T-helper 17 cell (primary cell): ENCODE measurements around the gene LIAS. TPM values are rescaled to one million over a fixed set of nuclear protein-coding genes. Genes with fewer than 3 reads are reported as not detected.
A peak's percentile ranks its signal among the peaks of the same experiment; 100 is the strongest.
"Not testable (repeated sequence)": the region's sequence is repeated elsewhere in the genome, so short reads cannot be mapped to it uniquely, and the experiment has no call there.

Experiments used
- ATAC-seq: fragments of 150-1000 bp; cut with Tn5 transposase; 2 replicates; pipeline ENCODE4 v1.10.0; 2021; ENCODE audit warnings: mild to moderate bottlenecking, moderate library complexity
- DNase-seq, 3 donors: peaks; one replicate each; pipeline versions ENCODE4 v3.0.0 to v3.0.0-alpha.2; 2020 to 2021
- H3K9me3 ChIP-seq: one replicate; pipeline ENCODE4 v1.7.0; 2013; ENCODE audit warnings: low read length, mild to moderate bottlenecking; ENCODE audit not compliant: control insufficient read depth, poor library complexity, severe bottlenecking
- H3K27ac Mint-ChIP-seq: one replicate; pipeline ENCODE4 v1.8.0; 2022; ENCODE audit warnings: mild to moderate bottlenecking, moderate library complexity, mixed read lengths
- H3K27me3 Mint-ChIP-seq: one replicate; pipeline ENCODE4 v1.8.0; 2022; ENCODE audit warnings: mixed read lengths
- H3K36me3 Mint-ChIP-seq: one replicate; pipeline ENCODE4 v1.8.0; 2022; ENCODE audit warnings: low read depth, mixed read lengths
- H3K4me1 Mint-ChIP-seq: one replicate; pipeline ENCODE4 v1.8.0; 2022; ENCODE audit warnings: mild to moderate bottlenecking, mixed read lengths
- H3K4me3 Mint-ChIP-seq: one replicate; pipeline ENCODE4 v1.8.0; 2022; ENCODE audit warnings: mild to moderate bottlenecking, moderate library complexity, mixed read lengths
- total RNA-seq, 4 donors: library from RNA in 2 of 4; stranded (reverse) in 2 of 4; gene quantifications; one replicate each; pipeline ENCODE4 v1.2.3 and lab custom pipeline; 2022 to 2026

Gene LIAS
- total RNA-seq, 2 donors from 2014 or later: 8.4 to 11.5 TPM

DNA sequence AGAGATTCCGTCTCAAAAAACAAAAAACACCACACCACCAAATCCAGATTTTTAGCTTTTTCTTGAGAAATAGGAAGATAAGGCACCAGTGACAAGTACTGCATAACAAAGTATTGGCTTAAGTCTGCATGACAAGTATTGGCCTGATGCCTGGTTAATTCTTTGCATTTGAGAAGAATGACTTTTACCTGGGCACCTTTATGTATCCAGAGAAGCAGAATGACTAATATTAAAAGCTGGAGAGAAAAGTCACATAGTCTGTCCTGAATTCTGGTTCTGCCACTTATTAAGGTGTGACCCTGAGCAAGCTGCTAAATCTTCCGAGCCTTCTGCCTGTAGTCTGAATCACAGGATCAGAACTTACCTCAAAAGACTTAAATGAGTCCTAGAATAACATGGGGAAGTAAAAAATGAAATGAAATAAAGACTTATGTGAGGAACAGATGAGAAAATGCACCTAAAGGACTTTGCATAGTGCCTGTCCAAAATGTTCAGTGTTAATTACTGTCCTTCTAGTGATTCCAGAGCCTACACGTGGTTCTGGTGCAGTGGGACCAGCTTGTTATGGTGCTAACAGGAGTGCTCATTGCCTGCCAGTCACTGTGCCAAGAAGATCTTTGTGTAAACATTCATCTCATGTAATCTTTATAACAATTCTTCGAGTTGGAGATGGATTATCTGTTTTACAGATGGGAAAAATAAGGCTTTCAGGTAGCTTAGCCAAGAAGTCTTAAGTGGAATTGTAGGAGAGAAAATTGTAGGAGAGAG is 36.8 kb downstream of the LIAS start:
- H3K4me1 Mint-ChIP-seq: peaks cover 3% of the 10 kb centered on the region
- DNase-seq: no peak
- no peaks in the 10 kb centered on the region for H3K9me3 ChIP-seq
- no peak overlapping the region for H3K4me3 Mint-ChIP-seq
- H3K27ac Mint-ChIP-seq: no peak overlapping the region
- peaks cover 2% of the 10 kb centered on the region for H3K36me3 Mint-ChIP-seq
- no peak for ATAC-seq
- no peaks in the 10 kb centered on the region for H3K27me3 Mint-ChIP-seq

DNA sequence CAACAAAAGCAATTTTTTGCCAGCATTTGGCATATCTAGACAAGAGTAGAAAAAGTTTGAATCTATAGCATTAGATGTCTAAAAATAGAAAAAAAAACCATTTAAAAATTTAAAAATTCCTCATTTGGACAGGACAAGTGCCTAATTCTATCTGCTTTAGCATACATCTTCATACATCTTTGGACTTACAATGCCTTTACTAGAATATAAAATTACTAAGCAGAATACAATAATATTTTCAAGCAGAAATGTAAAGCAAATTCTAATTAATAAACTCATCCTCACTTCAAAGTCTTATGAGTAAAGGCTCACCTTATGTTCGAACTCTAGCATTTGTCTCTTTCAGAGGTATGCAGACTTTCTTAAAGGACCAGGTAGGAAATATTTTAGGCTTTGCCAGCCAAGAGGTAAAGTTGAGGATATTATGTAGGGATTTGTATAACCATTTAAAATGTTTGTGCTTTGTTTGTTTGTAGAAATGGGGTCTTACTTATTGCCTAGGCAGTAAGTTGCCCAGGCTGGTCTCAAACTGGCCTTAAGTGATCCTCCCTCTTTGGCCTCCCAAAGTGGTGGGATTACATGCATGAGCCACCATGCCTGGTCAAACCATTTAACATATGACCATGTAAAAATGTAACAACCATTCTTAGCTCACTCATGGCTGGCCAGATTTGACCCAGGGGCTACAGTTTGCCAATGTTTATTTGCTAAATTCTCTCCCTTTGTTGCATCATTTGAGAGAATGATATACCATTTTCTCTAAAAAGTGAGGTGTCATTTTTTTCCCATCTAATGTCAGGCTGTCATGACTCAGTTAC is 39.3 kb downstream of the LIAS start:
- peaks cover 2% of the 10 kb centered on the region for H3K4me1 Mint-ChIP-seq
- no peak for ATAC-seq
- H3K9me3 ChIP-seq: no peaks in the 10 kb centered on the region
- no peak for DNase-seq
- no peak overlapping the region for H3K27ac Mint-ChIP-seq
- no peaks in the 10 kb centered on the region for H3K27me3 Mint-ChIP-seq
- H3K36me3 Mint-ChIP-seq: peaks cover 5% of the 10 kb centered on the region
- H3K4me3 Mint-ChIP-seq: no peak overlapping the region

DNA sequence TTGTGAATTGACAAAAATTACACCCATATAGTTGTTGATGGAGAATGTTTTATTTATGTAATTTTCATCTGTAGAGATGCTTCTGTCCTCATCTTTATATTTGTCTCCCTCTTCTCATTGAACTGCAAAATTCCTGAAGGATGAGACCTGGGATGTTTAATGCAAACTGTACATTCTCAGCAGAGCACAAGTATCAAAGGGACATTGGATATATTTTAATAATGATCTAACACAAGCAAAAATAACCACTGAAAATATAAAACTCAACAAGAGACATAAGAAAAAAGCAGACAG is 39.8 kb downstream of the LIAS start:
- Mint-ChIP-seq H3K4me3 (no peak overlapping the region), H3K36me3 (peaks cover 5% of the 10 kb centered on the region), H3K4me1 (peaks cover 2% of the 10 kb centered on the region), H3K27ac (no peak overlapping the region), H3K27me3 (no peaks in the 10 kb centered on the region)
- DNase-seq (no peak), ATAC-seq (no peak)
- no peaks in the 10 kb centered on the region for H3K9me3 ChIP-seq

DNA sequence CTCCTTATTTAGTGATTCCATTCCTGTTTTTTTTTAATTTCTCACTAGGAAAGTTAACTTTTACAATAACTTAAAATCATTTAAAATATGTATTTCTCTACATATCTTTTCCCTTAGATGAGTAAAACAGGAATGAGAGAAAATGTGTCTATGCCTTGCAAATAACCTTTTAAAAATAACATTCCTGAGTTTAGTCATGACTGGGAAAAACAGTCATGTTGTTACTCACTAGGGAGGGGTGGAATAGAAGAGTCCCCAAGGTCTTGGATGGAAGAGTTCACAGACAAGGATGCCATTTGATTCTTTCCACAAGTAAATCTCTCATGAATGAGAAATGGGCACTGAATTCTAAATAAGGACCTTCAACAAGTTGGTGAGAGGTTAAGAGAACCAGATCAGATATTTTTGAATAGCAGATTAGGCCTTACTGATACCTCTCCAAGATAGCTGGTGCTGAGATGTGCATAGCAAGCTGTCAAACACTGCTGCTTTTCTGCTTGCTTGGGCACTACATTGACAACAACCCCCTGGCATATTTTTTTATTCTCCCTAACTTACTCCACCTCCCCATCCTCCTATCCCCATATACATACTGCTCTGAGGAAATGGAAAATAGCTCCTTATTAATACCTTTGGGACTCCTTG is 43.3 kb downstream of the LIAS start:
- no peak overlapping the region for H3K4me3 Mint-ChIP-seq
- DNase-seq (no peak), ATAC-seq (no peak)
- H3K27ac Mint-ChIP-seq: peak overlapping the region; percentile 8
- peaks cover 7% of the 10 kb centered on the region for H3K36me3 Mint-ChIP-seq
- no peaks in the 10 kb centered on the region for H3K4me1 Mint-ChIP-seq
- H3K9me3 ChIP-seq: no peaks in the 10 kb centered on the region
- H3K27me3 Mint-ChIP-seq: no peaks in the 10 kb centered on the region

DNA sequence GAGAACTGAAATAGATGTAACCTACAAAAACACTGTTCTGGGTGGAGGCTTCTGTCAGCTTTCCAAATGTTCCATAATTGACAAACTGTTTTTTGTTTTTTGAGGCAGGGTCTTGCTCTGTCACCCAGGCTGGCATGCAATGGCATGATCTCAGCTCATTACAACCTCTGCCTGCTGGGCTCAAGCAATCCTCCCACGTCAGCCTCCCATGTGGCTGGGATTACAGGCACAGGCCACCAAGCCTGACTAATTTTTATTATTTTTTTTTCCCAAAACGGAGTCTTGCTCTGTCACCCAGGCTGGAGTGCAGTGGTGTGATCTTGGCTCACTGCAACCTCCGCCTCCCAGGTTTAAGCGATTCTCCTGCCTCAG is 43.8 kb downstream of the LIAS start:
- not testable (repeated sequence) for H3K9me3 ChIP-seq, H3K36me3 Mint-ChIP-seq, H3K4me1 Mint-ChIP-seq, H3K27me3 Mint-ChIP-seq, H3K4me3 Mint-ChIP-seq, ATAC-seq, DNase-seq
- H3K27ac Mint-ChIP-seq: peak overlapping the region; percentile 2

DNA sequence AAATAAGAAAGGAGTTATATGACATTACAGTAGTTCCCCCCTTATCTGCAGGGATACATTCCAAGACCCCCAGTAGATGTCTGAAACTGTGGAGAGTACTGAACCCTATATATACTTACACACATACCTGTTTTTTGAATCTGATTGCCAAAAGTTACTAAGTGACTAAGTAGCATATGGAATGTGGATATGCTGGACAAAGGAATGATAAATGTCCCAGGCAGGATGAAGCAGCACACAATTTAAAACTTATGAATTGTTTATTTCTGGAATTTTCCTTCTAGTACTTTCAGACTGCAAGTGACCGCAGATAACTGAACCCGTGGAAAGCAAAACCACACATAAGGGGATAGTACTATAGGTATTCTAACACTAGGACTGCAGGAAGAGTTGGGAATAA is 45.7 kb downstream of the LIAS start:
- no peaks in the 10 kb centered on the region for H3K9me3 ChIP-seq
- Mint-ChIP-seq H3K36me3 (peaks cover 7% of the 10 kb centered on the region), H3K27me3 (no peaks in the 10 kb centered on the region), H3K27ac (no peak overlapping the region), H3K4me3 (no peak overlapping the region), H3K4me1 (no peaks in the 10 kb centered on the region)
- DNase-seq (no peak), ATAC-seq (no peak)

DNA sequence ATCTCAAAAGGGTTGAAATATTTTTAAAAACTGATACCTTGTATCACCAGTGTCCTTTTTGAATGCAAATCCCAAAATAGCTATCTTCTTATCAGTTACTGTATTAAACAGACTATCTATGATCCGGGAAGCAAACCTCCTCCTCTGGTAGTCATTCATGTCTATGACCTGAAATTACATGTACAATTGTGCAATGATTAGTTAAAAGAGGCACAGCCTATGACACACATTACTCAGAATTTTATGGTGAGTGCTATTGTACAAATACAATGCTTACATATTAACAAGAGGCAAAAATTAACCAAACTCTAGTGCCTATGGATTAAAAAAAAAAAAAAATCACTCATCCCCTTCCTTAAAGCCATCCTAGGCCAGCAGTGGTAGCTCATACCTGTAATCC is 46.7 kb downstream of the LIAS start:
- H3K9me3 ChIP-seq: no peaks in the 10 kb centered on the region
- DNase-seq: no peak
- no peaks in the 10 kb centered on the region for H3K27me3 Mint-ChIP-seq
- no peak overlapping the region for H3K27ac Mint-ChIP-seq
- H3K4me3 Mint-ChIP-seq: no peak overlapping the region
- peaks cover 7% of the 10 kb centered on the region for H3K36me3 Mint-ChIP-seq
- ATAC-seq: no peak
- no peaks in the 10 kb centered on the region for H3K4me1 Mint-ChIP-seq

DNA sequence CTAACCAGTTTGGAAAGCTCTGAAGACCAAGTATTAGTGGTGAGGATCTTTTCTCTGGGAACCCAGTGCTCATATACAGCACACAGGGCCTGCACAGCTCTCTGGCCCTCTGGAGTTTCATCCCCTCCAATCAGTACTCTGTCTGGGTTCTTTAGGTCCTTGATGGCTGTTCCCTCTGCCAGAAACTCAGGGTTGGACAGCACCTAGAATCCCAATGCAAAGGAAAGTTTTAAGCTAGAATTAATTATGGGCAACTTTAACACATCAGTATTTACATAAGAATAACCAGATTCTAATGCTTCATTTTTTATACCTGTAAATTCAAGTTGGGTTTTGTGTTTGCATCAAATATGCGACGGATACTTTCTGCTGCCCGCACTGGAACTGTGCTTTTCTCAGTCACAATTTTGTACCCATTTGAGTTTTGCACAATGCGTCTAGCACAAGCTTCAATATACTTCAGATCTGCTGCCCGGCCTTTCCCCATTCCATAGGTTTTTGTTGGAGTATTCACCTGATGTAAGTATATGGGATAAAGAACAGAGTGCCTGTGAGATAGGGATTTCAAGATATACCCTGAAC is 51.6 kb downstream of the LIAS start:
- Mint-ChIP-seq H3K36me3 (peaks cover 7% of the 10 kb centered on the region), H3K27ac (no peak overlapping the region), H3K27me3 (no peaks in the 10 kb centered on the region)

DNA sequence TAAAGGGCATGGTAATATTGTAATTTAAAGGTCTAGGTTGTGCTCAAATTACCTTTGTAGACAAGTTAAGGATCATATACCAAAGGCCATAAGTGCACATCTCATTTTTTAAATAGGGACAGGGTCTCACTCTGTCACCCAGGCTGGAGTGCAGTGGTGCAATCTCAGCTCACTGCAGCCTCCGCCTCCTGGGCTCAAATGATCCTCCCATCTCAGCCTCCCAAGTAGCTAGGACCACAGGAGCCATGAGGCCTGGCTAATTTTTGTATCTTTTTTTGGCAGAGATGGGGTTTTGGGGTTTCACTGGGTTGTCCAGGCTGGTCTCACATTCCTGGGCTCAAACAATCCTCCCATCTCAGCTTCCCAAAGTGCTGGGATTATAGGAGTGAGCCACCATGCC is 55.4 kb downstream of the LIAS start:
- H3K27me3 Mint-ChIP-seq, H3K4me3 Mint-ChIP-seq, H3K9me3 ChIP-seq, H3K36me3 Mint-ChIP-seq, H3K27ac Mint-ChIP-seq, H3K4me1 Mint-ChIP-seq, ATAC-seq, DNase-seq: not testable (repeated sequence)

More for the DNA sequence above, 51.6 kb downstream of the LIAS start:
- ATAC-seq (no peak), DNase-seq (no peak)
- H3K4me3 Mint-ChIP-seq: no peak overlapping the region
- H3K9me3 ChIP-seq: no peaks in the 10 kb centered on the region
- H3K4me1 Mint-ChIP-seq: no peaks in the 10 kb centered on the region

DNA sequence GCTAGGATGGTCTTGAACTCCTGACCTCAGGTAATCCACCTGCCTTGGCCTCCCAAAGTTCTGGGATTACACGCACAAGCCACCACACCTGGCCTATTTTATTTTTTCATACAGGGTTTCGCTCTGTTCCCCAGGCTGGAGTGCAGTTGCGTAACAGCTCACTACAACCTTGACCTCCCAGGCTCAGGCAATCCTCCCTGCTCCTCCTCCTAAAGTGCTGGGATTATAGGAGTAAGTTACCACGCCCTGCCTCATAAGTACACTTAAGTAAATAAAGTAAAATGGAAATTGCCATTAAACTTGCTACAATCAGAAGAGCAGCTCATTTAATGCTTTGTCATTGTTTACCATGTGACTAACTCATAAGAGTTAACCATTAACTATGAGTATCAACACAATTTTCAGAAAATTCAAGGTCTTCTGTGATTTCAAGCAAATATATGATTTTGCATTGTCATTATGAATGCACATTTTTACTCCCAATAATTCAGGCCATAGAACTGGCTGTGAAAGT is 56.1 kb downstream of the LIAS start:
- Mint-ChIP-seq H3K27ac (no peak overlapping the region), H3K4me1 (no peaks in the 10 kb centered on the region)

DNA sequence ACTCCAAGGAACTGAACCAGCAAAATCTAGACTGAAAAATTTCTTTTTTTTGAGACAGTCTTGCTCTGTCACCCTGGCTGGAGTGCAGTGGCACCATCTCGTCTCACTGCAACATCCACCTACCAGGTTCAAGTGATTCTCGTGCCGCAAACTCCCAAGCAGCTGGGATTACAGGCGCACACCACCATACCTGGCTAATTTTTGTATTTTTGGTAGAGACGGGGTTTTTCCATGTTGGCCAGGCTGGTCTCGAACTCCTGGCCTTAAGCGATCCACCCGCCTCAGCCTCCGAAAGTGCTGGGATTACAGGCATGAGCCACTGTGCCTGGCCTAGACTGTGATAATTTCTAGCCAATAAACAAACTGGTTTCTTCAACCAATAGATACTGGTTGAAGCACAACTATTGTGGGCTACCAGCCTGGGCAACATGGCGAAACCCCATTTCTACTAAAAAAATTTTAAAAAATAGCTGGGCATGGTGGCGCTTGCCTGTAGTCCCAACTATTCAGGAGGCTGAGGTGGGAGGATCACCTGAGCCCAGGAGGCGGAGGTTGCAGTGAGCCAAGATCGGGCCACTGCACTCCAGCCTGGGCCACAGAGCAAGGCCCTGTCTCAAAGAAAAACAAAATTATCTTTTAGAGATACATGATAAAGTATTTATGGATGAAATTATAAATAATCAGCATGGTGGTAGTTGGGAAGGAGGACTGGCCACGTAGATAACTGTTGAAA is 57.0 kb downstream of the LIAS start:
- not testable (repeated sequence) for H3K4me3 Mint-ChIP-seq, H3K36me3 Mint-ChIP-seq, H3K4me1 Mint-ChIP-seq, H3K27me3 Mint-ChIP-seq, H3K9me3 ChIP-seq, DNase-seq, H3K27ac Mint-ChIP-seq, ATAC-seq

More for the DNA sequence above, 56.1 kb downstream of the LIAS start:
- DNase-seq: no peak
- no peak for ATAC-seq
- no peaks in the 10 kb centered on the region for H3K9me3 ChIP-seq
- Mint-ChIP-seq H3K27me3 (no peaks in the 10 kb centered on the region), H3K36me3 (peaks cover 3% of the 10 kb centered on the region), H3K4me3 (no peak overlapping the region)

DNA sequence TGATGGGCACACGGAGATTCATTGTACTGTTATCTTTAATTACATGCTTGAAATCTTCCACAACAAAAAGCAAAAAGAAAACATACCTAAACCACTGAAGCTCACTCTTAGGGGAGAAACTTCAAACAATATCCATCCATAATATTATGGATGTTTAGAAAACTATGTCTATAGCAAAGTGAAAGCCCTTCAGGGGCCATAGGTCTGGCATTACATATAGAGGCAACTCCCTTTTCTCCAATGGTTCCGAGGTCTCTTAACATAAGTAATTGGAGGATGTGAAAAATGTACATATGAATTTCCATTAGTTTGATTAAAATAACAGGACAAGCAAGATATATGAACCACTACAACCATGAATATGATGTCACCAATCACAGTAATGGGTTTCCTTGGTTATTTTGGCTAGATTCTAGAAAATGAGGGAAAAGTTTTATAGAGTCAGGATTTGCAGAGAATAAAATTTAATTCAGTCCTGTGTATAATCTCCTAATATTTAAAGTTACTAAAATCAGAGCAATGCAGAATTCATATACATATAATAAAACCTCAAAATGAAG is 57.6 kb downstream of the LIAS start:
- no peak for ATAC-seq
- H3K36me3 Mint-ChIP-seq: peaks cover 3% of the 10 kb centered on the region
- no peaks in the 10 kb centered on the region for H3K27me3 Mint-ChIP-seq
- no peak overlapping the region for H3K27ac Mint-ChIP-seq
- DNase-seq: no peak
- H3K4me1 Mint-ChIP-seq: no peaks in the 10 kb centered on the region
- H3K9me3 ChIP-seq: no peaks in the 10 kb centered on the region
- no peak overlapping the region for H3K4me3 Mint-ChIP-seq
